HEK293T (cell line): Measurements from ENCODE around the gene EML4.

Experiments
- CTCF ChIA-PET: fragments of 350-600 bp; formaldehyde crosslinking; extraction: SDS; loops from one replicate; lab custom pipeline; 2021; ENCODE audit warnings: antibody characterized with exemption, inconsistent platforms; lab: Yijun Ruan, JAX
- POLR2A ChIA-PET: fragments of 350-600 bp; formaldehyde crosslinking; extraction: SDS; loops from one replicate; lab custom pipeline; 2020; ENCODE audit warnings: antibody characterized with exemption, inconsistent platforms; lab: Yijun Ruan, JAX
- DNase-seq: peaks from one replicate; pipeline ENCODE4 v3.0.0; 2012; ENCODE audit warnings: mixed read lengths; ENCODE audit errors: extremely low spot score
- ARNT ChIP-seq: fragments of 450-650 bp; IDR thresholded peaks from 2 replicates; pipeline ENCODE4 v1.6.1; 2017; ENCODE audit warnings: mild to moderate bottlenecking
- BHLHE40 ChIP-seq: fragments of 450-650 bp; IDR thresholded peaks from 2 replicates; pipeline ENCODE4 v1.6.1; 2016; ENCODE audit warnings: mild to moderate bottlenecking, moderate library complexity, borderline replicate concordance
- CTBP1 ChIP-seq: fragments of 450-650 bp; IDR thresholded peaks from 2 replicates; pipeline ENCODE4 v1.6.1; 2016; ENCODE audit warnings: borderline replicate concordance
- ELF4 ChIP-seq: fragments of 450-650 bp; IDR thresholded peaks from 2 replicates; pipeline ENCODE4 v1.6.1; 2017; ENCODE audit warnings: antibody characterized with exemption
- FOXA1 ChIP-seq: fragments of 450-650 bp; IDR thresholded peaks from 2 replicates; pipeline ENCODE4 v1.6.1; 2016; ENCODE audit warnings: mild to moderate bottlenecking
- FOXK2 ChIP-seq: fragments of 450-650 bp; IDR thresholded peaks from 2 replicates; pipeline ENCODE4 v1.6.1; 2016; ENCODE audit warnings: mild to moderate bottlenecking
- FOXM1 ChIP-seq: fragments of 450-650 bp; IDR thresholded peaks from 2 replicates; pipeline ENCODE4 v1.6.1; 2017; ENCODE audit warnings: mild to moderate bottlenecking, borderline replicate concordance
- HDGF ChIP-seq: fragments of 450-650 bp; IDR thresholded peaks from 2 replicates; pipeline ENCODE4 v1.6.1; 2017; ENCODE audit warnings: antibody characterized with exemption, borderline replicate concordance
- L3MBTL2 ChIP-seq: fragments of 450-650 bp; conservative IDR thresholded peaks from 2 replicates; pipeline ENCODE4 v1.6.1; 2016; ENCODE audit warnings: mild to moderate bottlenecking
- LEF1 ChIP-seq: fragments of 450-650 bp; IDR thresholded peaks from 2 replicates; pipeline ENCODE4 v1.6.1; 2017; ENCODE audit warnings: mild to moderate bottlenecking, borderline replicate concordance
- NFRKB ChIP-seq: fragments of 450-650 bp; IDR thresholded peaks from 2 replicates; pipeline ENCODE4 v1.6.1; 2016; ENCODE audit warnings: mild to moderate bottlenecking, moderate library complexity
- PKNOX1 ChIP-seq: fragments of 450-650 bp; IDR thresholded peaks from 2 replicates; pipeline ENCODE4 v1.6.1; 2016
- SP1 ChIP-seq: fragments of 450-650 bp; IDR thresholded peaks from 2 replicates; pipeline ENCODE4 v1.6.1; 2017
- SUZ12 ChIP-seq: fragments of 450-650 bp; IDR thresholded peaks from 2 replicates; pipeline ENCODE4 v1.6.1; 2016; ENCODE audit warnings: mild to moderate bottlenecking
- TARDBP ChIP-seq: fragments of 450-650 bp; IDR thresholded peaks from 2 replicates; pipeline ENCODE4 v1.6.1; 2016
- ZNF384 ChIP-seq: fragments of 450-650 bp; IDR thresholded peaks from 2 replicates; pipeline ENCODE4 v1.6.1; 2016

EML4 gene

GRCh38 chr2:42198466-42198865, 29.3 kb downstream of the EML4 start:
- ChIA-PET CTCF (interaction anchor here (0.6 kb wide), 1 partner anchor 58 kb away, joined by 3 read pairs; no protein-coding TSS in a partner anchor), POLR2A (interaction anchor here (1.2 kb wide), 1 partner anchor 104 kb away, joined by 3 read pairs; no protein-coding TSS in a partner anchor)
- no peak for TF ChIP-seq ELF4
- no peak for TF ChIP-seq HDGF
- TF ChIP-seq SP1: no peak
- TF ChIP-seq L3MBTL2: no peak
- TF ChIP-seq FOXA1: no peak
- no peak for TF ChIP-seq FOXK2
- TF ChIP-seq ARNT: no peak
- TF ChIP-seq SUZ12: no peak
- TF ChIP-seq TARDBP: no peak
- no peak for TF ChIP-seq BHLHE40
- TF ChIP-seq PKNOX1: no peak
- no peak for TF ChIP-seq CTBP1
- TF ChIP-seq LEF1: no peak
- no peak for TF ChIP-seq ZNF384
- TF ChIP-seq NFRKB: no peak
- no peak for TF ChIP-seq FOXM1
- DNase-seq: no peak

- TF ChIP-seq ELF4: no peak
- no peak for TF ChIP-seq SUZ12
- TF ChIP-seq FOXM1: no peak
- no peak for TF ChIP-seq SP1
- TF ChIP-seq BHLHE40: no peak
- no peak for TF ChIP-seq FOXK2
- POLR2A ChIA-PET: interaction anchor here (1.2 kb wide), 1 partner anchor 105 kb away, joined by 3 read pairs; no protein-coding TSS in a partner anchor
- CTCF ChIA-PET: interaction anchor here (0.6 kb wide), 1 partner anchor 58 kb away, joined by 3 read pairs; no protein-coding TSS in a partner anchor
- no peak for DNase-seq
Observed at GRCh38 chr2:42199002-42199401, 29.8 kb downstream of the EML4 start.

GRCh38 chr2:42199626-42200025, 30.5 kb downstream of the EML4 start:
- no peak for DNase-seq
- ChIA-PET POLR2A (interaction anchor here (1.2 kb wide), 1 partner anchor 105 kb away, joined by 3 read pairs; no protein-coding TSS in a partner anchor), CTCF (no interaction called here)
- no peak for TF ChIP-seq FOXA1
- no peak for TF ChIP-seq TARDBP
- TF ChIP-seq NFRKB: no peak
- TF ChIP-seq LEF1: no peak
- no peak for TF ChIP-seq L3MBTL2
- TF ChIP-seq ZNF384: no peak
- TF ChIP-seq ELF4: no peak
- TF ChIP-seq FOXM1: no peak
- TF ChIP-seq PKNOX1: no peak
- no peak for TF ChIP-seq ARNT
- no peak for TF ChIP-seq BHLHE40
- TF ChIP-seq FOXK2: no peak
- no peak for TF ChIP-seq CTBP1
- no peak for TF ChIP-seq SUZ12
- no peak for TF ChIP-seq SP1
- no peak for TF ChIP-seq HDGF

GRCh38 chr2:42200926-42201855, 32.0 kb downstream of the EML4 start:
- ChIA-PET CTCF (interaction anchor here (0.6 to 1.4 kb wide), 2 partner anchors 38 to 105 kb away, joined by 5 read pairs; no protein-coding TSS in a partner anchor), POLR2A (no interaction called here)
- no peak for DNase-seq
- no peak for TF ChIP-seq ZNF384
- no peak for TF ChIP-seq SUZ12
- no peak for TF ChIP-seq TARDBP
- no peak for TF ChIP-seq HDGF
- no peak for TF ChIP-seq BHLHE40
- TF ChIP-seq ARNT: no peak
- TF ChIP-seq LEF1: no peak
- no peak for TF ChIP-seq NFRKB
- TF ChIP-seq PKNOX1: no peak
- no peak for TF ChIP-seq FOXM1
- TF ChIP-seq FOXK2: no peak
- no peak for TF ChIP-seq L3MBTL2
- no peak for TF ChIP-seq FOXA1
- no peak for TF ChIP-seq ELF4
- TF ChIP-seq SP1: no peak

- CTCF ChIA-PET: no interaction called here
- TF ChIP-seq SUZ12 (no peak), PKNOX1 (no peak), SP1 (no peak), HDGF (no peak), ELF4 (no peak), L3MBTL2 (no peak), FOXM1 (no peak), ARNT (no peak), CTBP1 (no peak), FOXA1 (no peak), LEF1 (no peak), NFRKB (no peak)
- POLR2A ChIA-PET: no interaction called here
- DNase-seq: no peak
Observed at GRCh38 chr2:42202634-42203008, 33.5 kb downstream of the EML4 start.
